Measurements from ENCODE around the gene KCNN2.
A peak's percentile ranks its signal among the peaks of the same experiment; 100 is the strongest.

Gene KCNN2

GRCh38 chr5:114377050-114377844 lies 15.4 kb downstream of the KCNN2 start:
- no peak for TF ChIP-seq CTCF (conservative IDR thresholded peaks at IDR 0.05; ENCODE audit: control insufficient read depth, insufficient read depth, low read depth, low read length)
- DNase-seq (ENCODE audit: low read depth) = no peak
- H3K4me3 ChIP-seq (ENCODE audit: control insufficient read depth, low read depth, low read length) = no peak overlapping the region

DNA sequence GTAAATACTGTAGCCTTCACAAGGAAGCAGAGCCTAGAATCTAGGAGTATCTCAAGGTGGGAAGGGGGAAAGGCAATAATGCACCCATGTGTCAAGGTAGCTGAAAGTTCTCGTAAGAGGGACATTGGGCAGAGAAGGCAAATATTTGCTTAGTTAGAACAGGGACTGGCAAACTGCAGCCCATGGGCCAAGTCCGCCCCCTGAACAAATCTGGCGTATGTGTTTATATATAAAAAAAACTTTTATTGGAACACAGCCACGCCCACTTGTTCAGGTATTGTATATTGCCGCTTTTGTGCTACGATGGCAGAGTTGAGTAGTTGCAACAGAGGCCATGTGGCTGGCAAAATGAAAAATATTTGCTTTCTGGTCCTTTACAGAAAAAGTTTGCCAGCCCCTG lies 16.1 kb downstream of the KCNN2 start:
- no peak for DNase-seq (ENCODE audit: low read depth)
- no peak overlapping the region for H3K4me3 ChIP-seq (ENCODE audit: control insufficient read depth, low read depth, low read length)
- TF ChIP-seq CTCF (conservative IDR thresholded peaks at IDR 0.05; ENCODE audit: control insufficient read depth, insufficient read depth, low read depth, low read length) = no peak

DNA sequence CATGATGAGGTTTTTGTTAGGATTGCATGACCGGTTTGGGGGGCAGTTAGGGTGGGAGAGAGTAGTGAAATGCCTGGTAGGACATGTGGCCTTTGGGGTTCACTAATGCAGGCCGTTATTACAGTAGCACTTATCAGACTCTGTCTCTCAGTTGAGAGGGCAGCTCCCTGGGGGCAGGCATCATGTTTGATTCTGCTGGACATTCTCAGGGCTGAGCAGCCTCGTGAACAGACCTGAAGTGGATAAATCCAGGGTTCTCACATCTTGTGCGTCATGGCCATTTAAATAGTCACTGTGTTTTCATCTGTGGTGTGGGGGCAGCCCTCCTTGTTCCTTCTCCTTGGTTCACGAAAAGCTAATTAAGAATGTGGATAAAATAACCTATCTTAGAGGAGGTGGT lies 18.9 kb downstream of the KCNN2 start:
- DNase-seq (ENCODE audit: low read depth) = no peak
- H3K4me3 ChIP-seq (ENCODE audit: control insufficient read depth, low read depth, low read length) = no peak overlapping the region
- TF ChIP-seq CTCF (conservative IDR thresholded peaks at IDR 0.05; ENCODE audit: control insufficient read depth, insufficient read depth, low read depth, low read length) = no peak

GRCh38 chr5:114387433-114387832 lies 25.6 kb downstream of the KCNN2 start:
- no peak overlapping the region for H3K4me3 ChIP-seq (ENCODE audit: control insufficient read depth, low read depth, low read length)
- no peak for TF ChIP-seq CTCF (conservative IDR thresholded peaks at IDR 0.05; ENCODE audit: control insufficient read depth, insufficient read depth, low read depth, low read length)
- DNase-seq (ENCODE audit: low read depth) = no peak

DNA sequence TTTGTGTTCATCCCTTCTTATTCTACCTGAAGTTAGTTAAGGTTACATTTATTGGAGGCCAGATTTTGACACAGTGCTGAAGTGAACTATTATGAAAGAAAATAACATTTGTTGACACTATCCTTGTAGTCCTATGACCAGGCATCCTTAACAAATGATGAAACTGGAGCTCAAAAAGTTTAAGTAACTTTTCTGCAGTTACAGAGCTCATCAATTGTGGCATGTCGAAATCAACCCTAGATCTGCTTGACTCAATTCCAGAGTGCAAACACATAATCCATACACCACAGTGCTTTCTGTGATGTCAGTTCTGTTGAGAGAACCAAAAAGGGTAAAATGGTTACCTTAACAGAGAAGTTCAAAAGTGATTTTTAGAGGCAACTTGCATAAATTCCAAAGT lies 28.6 kb downstream of the KCNN2 start:
- DNase-seq (ENCODE audit: low read depth) = no peak
- no peak for TF ChIP-seq CTCF (conservative IDR thresholded peaks at IDR 0.05; ENCODE audit: control insufficient read depth, insufficient read depth, low read depth, low read length)
- H3K4me3 ChIP-seq (ENCODE audit: control insufficient read depth, low read depth, low read length) = no peak overlapping the region

DNA sequence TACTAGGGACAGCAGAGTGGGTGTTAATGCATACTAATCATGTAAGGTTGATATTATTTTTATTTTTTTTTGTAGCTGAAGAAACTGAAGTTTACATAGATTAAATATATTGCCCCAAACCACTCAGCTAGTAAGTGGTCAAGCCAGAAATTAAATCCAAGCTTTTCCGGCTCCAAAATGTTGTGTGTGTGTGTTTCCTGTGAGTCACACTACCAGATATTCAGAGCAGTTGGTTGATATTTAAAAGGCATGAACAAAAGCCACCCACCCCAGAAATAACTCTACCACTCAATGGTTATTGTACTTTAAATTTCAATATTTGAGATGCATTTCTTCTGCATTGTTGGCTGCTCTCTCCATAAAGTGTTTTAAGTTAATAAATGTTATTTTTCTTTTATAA lies 29.5 kb downstream of the KCNN2 start:
- peak; percentile 2 for DNase-seq (ENCODE audit: low read depth)
- no peak for TF ChIP-seq CTCF (conservative IDR thresholded peaks at IDR 0.05; ENCODE audit: control insufficient read depth, insufficient read depth, low read depth, low read length)
- no peak overlapping the region for H3K4me3 ChIP-seq (ENCODE audit: control insufficient read depth, low read depth, low read length)

Data from fibroblast of mammary gland (primary cell).